Cardiac atrium fibroblast (primary cell): Measurements from ENCODE around the gene DUXA. TPM values are rescaled to one million over a fixed set of nuclear protein-coding genes. Genes with fewer than 3 reads are reported as not detected.

Experiments used
- total RNA-seq: library from RNA; depleted of rRNA; stranded (reverse); fragments of >200 nt; gene quantifications from 2 replicates; pipeline ENCODE4 v1.2.3, GENCODE V29; 2015

The DUXA gene
- total RNA-seq: not detected in 2 replicates

GRCh38 chr19:57167385-57167784 is at the start of gene DUXA:
TSS of gene DUXA (minus strand) at chr19:57167485. CDS start at chr19:57167443, 42 bp downstream.

GRCh38 chr19:57191141-57192076 is 24.1 kb upstream of the DUXA start, which contains the start of gene ZNF264:
TSS of gene ZNF264 (plus strand) at chr19:57191500. CDS start at chr19:57191914, 414 bp downstream.

Other genes with a start within 250 kb of the DUXA start
- gene USP29, start 47.5 kb downstream of the DUXA start, total RNA-seq: not detected in 2 replicates
- not detected in 2 replicates for gene ZIM3, start 22.3 kb downstream of the DUXA start, total RNA-seq
- gene ZNF264, start 24.0 kb upstream of the DUXA start, total RNA-seq: 21.7 and 24.6 TPM in 2 replicates
- gene AURKC, start 63.5 kb upstream of the DUXA start, total RNA-seq: not detected in 2 replicates
- gene ZNF805, start 73.1 kb upstream of the DUXA start, total RNA-seq: 8.7 and 13.0 TPM in 2 replicates
- gene ZNF460, start 113.0 kb upstream of the DUXA start, total RNA-seq: 33.8 and 44.1 TPM in 2 replicates
- gene ZNF543, start 153.0 kb upstream of the DUXA start, total RNA-seq: 3.1 and 10.0 TPM in 2 replicates
- 5.0 and 8.7 TPM in 2 replicates for gene ZNF304, start 183.8 kb upstream of the DUXA start, total RNA-seq
- 6.3 and 12.5 TPM in 2 replicates for gene TRAPPC2B, start 196.1 kb upstream of the DUXA start, total RNA-seq
- 3.1 and 5.0 TPM in 2 replicates for gene ZNF547, start 196.1 kb upstream of the DUXA start, total RNA-seq
- gene ZNF548, start 222.4 kb upstream of the DUXA start, total RNA-seq: 10.0 and 22.0 TPM in 2 replicates
- gene ZNF17, start 243.7 kb upstream of the DUXA start, total RNA-seq: 2.9 and 4.0 TPM in 2 replicates